Left ventricle myocardium inferior (tissue), 1 donor: ENCODE data around the gene DSCAML1. TPM values are rescaled to one million over a fixed set of nuclear protein-coding genes. Genes with fewer than 3 reads are reported as not detected.

Source experiments
- DNase-seq: peaks from one replicate; pipeline ENCODE4 v3.0.0-alpha.2; 2020
- H3K27ac ChIP-seq: fragments of 200-600 bp; replicated peaks from 2 replicates; pipeline ENCODE4 v1.8.0; 2021
- H3K27me3 ChIP-seq: fragments of 200-600 bp; 2 replicates; pipeline ENCODE4 v1.8.0; 2021; ENCODE audit warnings: low read depth
- H3K36me3 ChIP-seq: fragments of 200-600 bp; 2 replicates; pipeline ENCODE4 v1.8.0; 2021
- H3K4me1 ChIP-seq: fragments of 200-600 bp; 2 replicates; pipeline ENCODE4 v1.8.0; 2021
- H3K4me3 ChIP-seq: fragments of 200-600 bp; 2 replicates; pipeline ENCODE4 v1.8.0; 2021; ENCODE audit warnings: mild to moderate bottlenecking, moderate library complexity
- H3K9me3 ChIP-seq: fragments of 200-600 bp; replicated peaks from 2 replicates; pipeline ENCODE4 v1.8.0; 2021
- CTCF ChIP-seq: fragments of 200-600 bp; IDR thresholded peaks from 2 replicates; pipeline ENCODE4 v1.8.0; 2021; ENCODE audit warnings: antibody characterized with exemption, mild to moderate bottlenecking, borderline replicate concordance
- intact Hi-C: fragments of 100-400 bp; cut with micrococcal nuclease; formaldehyde crosslinking; loops from one replicate; pipeline ENCODE4 v1.11.0; 2022
- total RNA-seq: library from RNA; stranded (reverse); fragmentation: NEBNext Ultra II Directional; extraction: Animal tissue kit (Norgen Biotek cat#: 25700); gene quantifications from one replicate; pipeline ENCODE4 v1.2.1, GENCODE V29; 2021
- donor health status: DM: no; HTN: yes; CAD: no; lungs with severe emphysema.

DSCAML1 gene
- total RNA-seq, 1 donor from 2014 or later, result 0.19 TPM

- no peak for DNase-seq
- Histone ChIP-seq H3K27ac (no peak overlapping the region), H3K4me3 (no peak overlapping the region), H3K36me3 (no peaks in the 10 kb centered on the region), H3K9me3 (no peaks in the 10 kb centered on the region), H3K4me1 (peaks cover 29% of the 10 kb centered on the region), H3K27me3 (no peaks in the 10 kb centered on the region)
- no peak for TF ChIP-seq CTCF
- intact Hi-C loops, result no loop called here
Observed at GRCh38 chr11:117629891-117630538, 167.0 kb downstream of the DSCAML1 start.

- Histone ChIP-seq H3K36me3 (no peaks in the 10 kb centered on the region), H3K9me3 (no peaks in the 10 kb centered on the region), H3K4me3 (no peak overlapping the region), H3K4me1 (peaks cover 35% of the 10 kb centered on the region), H3K27ac (no peak overlapping the region), H3K27me3 (no peaks in the 10 kb centered on the region)
- no peak for TF ChIP-seq CTCF
- DNase-seq, result no peak
- intact Hi-C loops, result no loop called here
Observed at GRCh38 chr11:117629146-117629545, 167.9 kb downstream of the DSCAML1 start.

- Histone ChIP-seq H3K27me3 (no peaks in the 10 kb centered on the region), H3K27ac (no peak overlapping the region), H3K4me1 (peaks cover 17% of the 10 kb centered on the region), H3K36me3 (no peaks in the 10 kb centered on the region), H3K9me3 (peaks cover 4% of the 10 kb centered on the region), H3K4me3 (no peak overlapping the region)
- no peak for TF ChIP-seq CTCF
- no peak for DNase-seq
- intact Hi-C loops, result no loop called here
Observed at GRCh38 chr11:117627259-117627658, 169.8 kb downstream of the DSCAML1 start.

- intact Hi-C loops, result no loop called here
- Histone ChIP-seq H3K4me1 (peaks cover 16% of the 10 kb centered on the region), H3K36me3 (no peaks in the 10 kb centered on the region), H3K27ac (no peak overlapping the region), H3K4me3 (no peak overlapping the region), H3K27me3 (no peaks in the 10 kb centered on the region), H3K9me3 (peaks cover 10% of the 10 kb centered on the region)
- no peak for TF ChIP-seq CTCF
- no peak for DNase-seq
Observed at GRCh38 chr11:117626576-117626975, 170.4 kb downstream of the DSCAML1 start.

- intact Hi-C loops, result no loop called here
- Histone ChIP-seq H3K27me3 (no peaks in the 10 kb centered on the region), H3K4me1 (peaks cover 20% of the 10 kb centered on the region), H3K4me3 (no peak overlapping the region), H3K27ac (peak overlapping the region; percentile 21), H3K36me3 (no peaks in the 10 kb centered on the region), H3K9me3 (peaks cover 17% of the 10 kb centered on the region)
- TF ChIP-seq CTCF, result no peak
- DNase-seq, result no peak
Observed at GRCh38 chr11:117625237-117625636, 171.8 kb downstream of the DSCAML1 start.
